Fibroblast of villous mesenchyme (primary cell): ENCODE data around the gene CCDC57. TPM values are rescaled to one million over a fixed set of nuclear protein-coding genes. Genes with fewer than 3 reads are reported as not detected.
"Not testable (repeated sequence)": the region's sequence is repeated elsewhere in the genome, so short reads cannot be mapped to it uniquely, and the experiment has no call there.

Experiments
- DNase-seq: peaks from one replicate; pipeline ENCODE4 v3.0.0-alpha.2; 2010; ENCODE audit warnings: low read depth
- H3K4me3 ChIP-seq: 2 replicates; pipeline ENCODE4 v1.5.1; 2011; ENCODE audit warnings: low read depth, mild to moderate bottlenecking, low read length
- total RNA-seq: library from RNA; depleted of rRNA; stranded (reverse); fragments of >200 nt; gene quantifications from 2 replicates; pipeline ENCODE4 v1.2.3, GENCODE V29; 2012
- TF ChIP-seq, protein P1 (sequence below): IDR thresholded peaks from 2 replicates; pipeline ENCODE4 v1.5.1; 2012; ENCODE audit warnings: low read depth, mild to moderate bottlenecking, low read length; ENCODE audit not compliant: insufficient read depth

Gene CCDC57, protein sequence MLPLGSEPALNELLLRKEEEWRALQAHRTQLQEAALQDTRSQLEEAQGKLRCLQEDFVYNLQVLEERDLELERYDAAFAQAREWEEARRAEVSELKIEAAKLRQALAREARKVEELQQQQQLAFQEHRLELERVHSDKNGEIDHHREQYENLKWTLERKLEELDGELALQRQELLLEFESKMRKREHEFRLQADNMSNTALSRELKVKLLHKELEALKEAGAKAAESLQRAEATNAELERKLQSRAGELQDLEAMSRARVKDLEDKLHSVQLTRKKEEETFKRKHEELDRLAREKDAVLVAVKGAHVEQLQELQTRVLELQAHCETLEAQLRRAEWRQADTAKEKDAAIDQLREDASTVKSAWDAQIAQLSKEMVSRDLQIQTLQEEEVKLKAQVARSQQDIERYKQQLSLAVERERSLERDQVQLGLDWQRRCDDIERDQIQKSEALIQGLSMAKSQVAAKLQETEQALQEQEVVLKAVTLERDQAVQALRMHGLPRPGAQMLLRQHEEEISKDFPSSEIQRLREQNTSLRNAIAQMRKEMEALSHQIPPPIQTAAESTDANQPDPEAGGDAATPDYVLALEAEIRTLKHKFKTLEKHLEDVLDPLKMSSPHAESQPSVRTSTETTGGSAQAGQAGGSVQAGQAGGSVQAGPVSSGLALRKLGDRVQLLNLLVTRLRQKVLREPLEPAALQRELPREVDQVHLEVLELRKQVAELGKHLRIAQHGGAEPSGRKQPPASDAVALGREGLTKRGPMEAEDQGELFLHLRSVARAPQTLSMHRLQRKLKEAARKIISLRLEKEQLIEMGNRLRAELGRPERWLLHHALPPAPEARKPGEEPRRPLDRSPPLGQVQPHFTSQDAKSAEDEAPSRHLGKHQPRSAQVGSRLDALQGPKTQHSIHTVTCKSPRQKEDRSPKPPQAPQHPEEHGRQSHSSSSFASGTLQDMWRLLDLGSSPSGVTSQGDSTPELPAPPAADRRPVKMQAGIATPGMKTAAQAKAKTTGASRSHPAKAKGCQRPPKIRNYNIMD
- 19.9 and 20.6 TPM in 2 replicates for total RNA-seq

DNA sequence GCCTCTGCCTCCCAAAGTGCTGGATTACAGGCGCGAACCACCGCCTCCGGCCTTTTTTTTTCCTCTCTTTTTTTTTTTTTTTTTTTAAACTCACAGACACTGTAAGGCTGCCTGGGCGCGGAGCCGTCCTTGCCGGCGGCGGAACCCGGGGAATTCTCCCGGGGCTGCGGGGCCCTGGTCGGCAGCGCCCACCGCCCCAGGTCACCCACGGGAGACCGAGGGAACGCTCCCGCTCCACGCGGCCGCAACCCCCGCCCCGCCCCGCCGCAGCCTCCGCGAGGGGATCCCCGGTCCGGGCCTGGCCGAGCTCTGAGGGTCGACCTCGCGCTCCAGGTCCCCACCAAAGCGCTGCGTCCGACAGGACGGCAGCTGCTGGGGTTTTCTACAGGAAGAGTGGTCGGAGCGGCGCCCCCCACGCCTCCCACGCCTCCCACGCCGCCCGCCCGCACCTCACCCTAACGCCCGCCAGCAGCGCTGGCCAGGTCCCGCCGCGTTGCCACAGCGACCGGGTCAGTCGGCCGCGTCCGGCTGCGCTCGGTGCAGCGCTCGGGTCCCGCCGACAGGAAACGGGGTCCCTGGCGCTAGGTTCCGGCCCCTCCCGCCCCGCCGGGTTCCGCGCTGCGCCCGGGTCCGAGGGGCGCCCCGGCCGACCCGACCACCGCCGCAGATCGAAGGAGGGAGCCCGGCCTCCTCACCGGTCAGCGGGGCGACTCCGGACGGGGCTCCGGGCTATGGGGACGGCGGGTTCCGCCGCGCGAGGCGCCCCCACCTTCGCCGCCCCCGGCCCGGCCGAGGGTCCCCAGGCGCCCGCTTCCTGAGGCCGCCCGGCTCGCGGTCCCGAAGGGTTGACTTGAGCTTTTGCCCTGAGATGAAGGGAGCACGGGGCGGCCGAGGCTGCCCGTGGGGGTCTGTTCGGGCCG lies at the start of gene CCDC57:
Gene CCDC57, minus strand, starts transcription at position 512 of the 920 bp plus-strand sequence. CDS start 10,898 bp downstream, outside the sequence.
- TF ChIP-seq, protein P1, sequence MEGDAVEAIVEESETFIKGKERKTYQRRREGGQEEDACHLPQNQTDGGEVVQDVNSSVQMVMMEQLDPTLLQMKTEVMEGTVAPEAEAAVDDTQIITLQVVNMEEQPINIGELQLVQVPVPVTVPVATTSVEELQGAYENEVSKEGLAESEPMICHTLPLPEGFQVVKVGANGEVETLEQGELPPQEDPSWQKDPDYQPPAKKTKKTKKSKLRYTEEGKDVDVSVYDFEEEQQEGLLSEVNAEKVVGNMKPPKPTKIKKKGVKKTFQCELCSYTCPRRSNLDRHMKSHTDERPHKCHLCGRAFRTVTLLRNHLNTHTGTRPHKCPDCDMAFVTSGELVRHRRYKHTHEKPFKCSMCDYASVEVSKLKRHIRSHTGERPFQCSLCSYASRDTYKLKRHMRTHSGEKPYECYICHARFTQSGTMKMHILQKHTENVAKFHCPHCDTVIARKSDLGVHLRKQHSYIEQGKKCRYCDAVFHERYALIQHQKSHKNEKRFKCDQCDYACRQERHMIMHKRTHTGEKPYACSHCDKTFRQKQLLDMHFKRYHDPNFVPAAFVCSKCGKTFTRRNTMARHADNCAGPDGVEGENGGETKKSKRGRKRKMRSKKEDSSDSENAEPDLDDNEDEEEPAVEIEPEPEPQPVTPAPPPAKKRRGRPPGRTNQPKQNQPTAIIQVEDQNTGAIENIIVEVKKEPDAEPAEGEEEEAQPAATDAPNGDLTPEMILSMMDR = no peak
- DNase-seq = peak; percentile 78
- peak within 1 kb of the TSS; percentile 70 for H3K4me3 ChIP-seq

DNA sequence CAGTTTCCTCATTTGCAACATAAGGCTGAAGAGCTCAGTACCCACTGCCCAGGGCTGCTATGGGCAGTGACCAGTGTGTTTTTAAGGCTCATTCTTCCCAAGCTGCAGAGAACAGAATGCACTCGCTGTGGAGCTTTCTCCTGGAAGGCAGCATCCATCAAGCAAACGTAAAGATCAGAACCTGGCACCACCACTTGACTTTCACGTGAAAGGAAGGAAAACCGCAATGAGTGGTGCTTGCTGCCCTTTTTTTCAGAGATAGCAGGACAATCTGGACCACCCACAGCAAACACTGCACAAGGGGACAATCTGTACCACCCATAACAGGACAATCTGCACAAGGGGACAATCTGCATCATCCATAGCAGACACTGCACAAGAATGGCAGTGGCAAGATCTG lies 49.7 kb upstream of the CCDC57 start:
- TF ChIP-seq, protein P1 = no peak
- no peak for DNase-seq
- H3K4me3 ChIP-seq = no peak overlapping the region

DNA sequence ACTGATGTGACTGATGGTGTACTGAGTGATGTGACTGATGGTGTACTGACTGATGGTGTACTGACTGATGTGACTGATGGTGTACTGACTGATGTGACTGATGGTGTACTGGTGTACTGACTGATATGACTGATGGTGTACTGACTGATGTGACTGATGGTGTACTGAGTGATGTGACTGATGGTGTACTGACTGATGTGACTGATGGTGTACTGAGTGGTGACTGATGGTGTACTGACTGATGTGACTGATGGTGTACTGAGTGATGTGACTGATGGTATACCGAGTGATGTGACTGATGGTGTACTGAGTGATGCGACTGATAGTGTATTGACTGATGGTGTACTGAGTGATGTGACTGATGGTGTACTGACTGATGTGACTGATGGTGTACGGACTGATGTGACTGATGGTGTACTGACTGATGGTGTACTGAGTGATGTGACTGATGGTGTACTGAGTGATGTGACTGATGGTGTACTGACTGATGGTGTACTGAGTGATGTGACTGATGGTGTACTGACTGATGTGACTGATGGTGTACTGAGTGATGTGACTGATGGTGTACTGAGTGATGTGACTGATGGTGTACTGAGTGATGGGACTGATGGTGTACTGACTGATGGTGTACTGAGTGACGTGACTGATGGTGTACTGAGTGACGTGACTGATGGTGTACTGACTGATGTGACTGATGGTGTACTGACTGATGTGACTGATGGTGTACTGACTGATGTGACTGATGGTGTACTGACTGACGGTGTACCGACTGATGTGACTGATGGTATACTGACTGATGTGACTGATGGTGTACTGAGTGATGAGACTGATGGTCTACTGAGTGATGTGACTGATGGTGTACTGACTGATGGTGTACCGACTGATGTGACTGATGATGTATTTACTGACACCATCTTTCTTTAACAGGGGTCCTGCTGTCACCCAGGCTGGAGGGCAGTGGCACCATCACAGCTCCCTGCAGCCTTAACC lies 47.6 kb upstream of the CCDC57 start:
- not testable (repeated sequence) for DNase-seq, H3K4me3 ChIP-seq

DNA sequence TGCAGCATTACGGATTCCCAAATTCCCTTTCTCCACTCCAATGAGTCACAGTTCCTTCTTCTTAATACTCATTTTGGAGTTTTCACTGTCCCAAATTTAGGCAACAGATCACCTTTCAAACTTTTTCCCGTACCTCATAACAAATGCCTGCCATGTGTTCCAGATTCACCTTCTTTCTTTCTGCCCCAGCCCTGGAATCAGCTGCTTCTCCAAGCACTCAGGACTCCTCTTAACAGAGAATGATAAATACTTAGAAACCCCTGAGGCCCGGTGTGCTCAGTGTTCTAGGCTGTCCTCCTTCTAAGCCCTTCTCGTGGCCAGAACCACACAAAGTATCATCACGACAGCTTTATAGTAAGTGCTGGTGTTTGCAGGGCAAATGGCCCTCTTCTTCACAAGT lies 45.9 kb upstream of the CCDC57 start:
- TF ChIP-seq, protein P1 = no peak
- no peak overlapping the region for H3K4me3 ChIP-seq
- no peak for DNase-seq

DNA sequence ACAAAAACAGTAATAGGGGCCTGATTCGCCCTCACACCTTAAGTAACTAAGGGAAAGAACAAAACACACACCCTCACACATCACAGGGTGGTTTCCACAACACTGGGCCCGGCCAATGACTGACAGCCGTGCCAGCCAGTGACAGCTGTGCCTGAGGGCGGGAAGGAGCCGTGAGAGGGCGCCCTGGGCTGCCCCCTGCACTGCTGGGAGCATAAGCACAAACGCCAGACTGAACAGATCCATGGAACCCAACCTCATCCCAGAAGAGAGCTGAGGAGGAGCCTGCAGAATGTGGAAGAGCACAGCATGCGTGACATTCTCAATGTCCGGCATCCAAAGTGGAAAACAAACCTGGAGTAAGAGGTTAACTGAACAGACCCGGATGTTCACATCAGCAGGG lies 44.8 kb upstream of the CCDC57 start:
- DNase-seq = peak; percentile 48
- H3K4me3 ChIP-seq = no peak overlapping the region

More for the DNA sequence above, 44.8 kb upstream of the CCDC57 start:
- TF ChIP-seq, protein P1 = no peak
